Spleen (tissue), 11 donors: ENCODE results near the gene TPCN2. TPM values are rescaled to one million over a fixed set of nuclear protein-coding genes. Genes with fewer than 3 reads are reported as not detected.

Source experiments
- DNase-seq: peaks from one replicate; pipeline ENCODE4 v3.0.0-alpha.2; 2020
- H3K27ac ChIP-seq, 8 donors: fragments of 200-600 bp; sonication (generic) in 7 of 8; 1 replicate in 4 of 8; 2 replicates in 4 of 8; pipeline versions ENCODE4 v1.5.0 to v1.8.0; 2016 to 2021; ENCODE audit warnings: inconsistent platforms in 4 of 8, mild to moderate bottlenecking in 4 of 8, moderate library complexity in 1 of 8
- H3K27me3 ChIP-seq, 7 donors: fragments of 200-600 bp; sonication (generic) in 6 of 7; replicated peaks in 1 of 7; 1 replicate in 4 of 7; 2 replicates in 3 of 7; pipeline versions ENCODE4 v1.5.0 to v1.8.0; 2016 to 2021; ENCODE audit warnings: inconsistent platforms in 3 of 7, mild to moderate bottlenecking in 1 of 7
- H3K36me3 ChIP-seq, 6 donors: fragments of 200-600 bp; sonication (generic) in 5 of 6; 1 replicate in 4 of 6; 2 replicates in 2 of 6; pipeline versions ENCODE4 v1.5.0 to v1.8.0; 2016 to 2021; ENCODE audit warnings: inconsistent platforms in 2 of 6
- H3K4me1 ChIP-seq, 6 donors: fragments of 200-600 bp; sonication (generic) in 5 of 6; 1 replicate in 3 of 6; 2 replicates in 3 of 6; pipeline versions ENCODE4 v1.5.0 to v1.8.0; 2016 to 2021; ENCODE audit warnings: inconsistent platforms in 3 of 6
- H3K4me3 ChIP-seq, 8 donors: fragments of 200-600 bp; sonication (generic) in 7 of 8; 1 replicate in 4 of 8; 2 replicates in 4 of 8; pipeline versions ENCODE4 v1.5.0 to v1.8.0; 2016 to 2021; ENCODE audit warnings: inconsistent platforms in 4 of 8, mild to moderate bottlenecking in 4 of 8, moderate library complexity in 2 of 8
- H3K9me3 ChIP-seq, 8 donors: fragments of 200-600 bp; sonication (generic) in 7 of 8; 1 replicate in 4 of 8; 2 replicates in 4 of 8; pipeline versions ENCODE4 v1.5.0 to v1.8.0; 2016 to 2021; ENCODE audit warnings: inconsistent platforms in 4 of 8
- POLR2A ChIP-seq, 3 donors: fragments of 450-650 bp; IDR thresholded peaks; one replicate each; pipeline ENCODE4 v1.5.1; 2017; ENCODE audit warnings: antibody characterized with exemption in 3 of 3, mild to moderate bottlenecking in 1 of 3
- POLR2AphosphoS5 ChIP-seq, 3 donors: sonication (generic); formaldehyde crosslinking; IDR thresholded peaks; one replicate each; pipeline ENCODE4 v1.5.1; 2017; ENCODE audit warnings: antibody characterized with exemption in 3 of 3
- WGBS, 5 donors: extraction: QIAGEN DNeasy Blood & Tissue Kit in 3 of 5; methylation state at CpG; one replicate each; pipeline versions ENCODE4 v1.1.5 to v1.1.7; 2013 to 2018; 5-methylcytosine and 5-hydroxymethylcytosine counted together
- intact Hi-C: fragments of 100-400 bp; cut with DNase I; formaldehyde crosslinking; loops from one replicate; pipeline ENCODE4 v1.15.0; 2023; ENCODE audit warnings: low total_unique reads
- polyA plus RNA-seq, 3 donors: library from polyadenylated mRNA; stranded (reverse); fragments of 200-250 nt; gene quantifications; one replicate each; pipeline ENCODE4 v1.2.1, GENCODE V29; 2013
- total RNA-seq, 7 donors: library from RNA; depleted of rRNA in 3 of 7; stranded (reverse); fragments of >200 nt in 3 of 7; fragmentation: NEBNext Ultra II Directional in 4 of 7; extraction: Animal tissue kit (Norgen Biotek cat#: 25700) in 4 of 7; gene quantifications; one replicate each; pipeline versions ENCODE4 v1.1.0 to v1.2.1, GENCODE V29; 2016 to 2021
- TF ChIP-seq, protein P1 (sequence below), 11 experiments: fragments of 200-600 bp in 7 of 11; fragments of 450-650 bp in 4 of 11; sonication (generic) in 4 of 11; IDR thresholded peaks in 8 of 11; conservative IDR thresholded peaks in 3 of 11; 1 replicate in 7 of 11; 2 replicates in 4 of 11; pipeline versions ENCODE4 v1.4.0 to v1.8.0; 2016 to 2021; ENCODE audit warnings: antibody characterized with exemption in 11 of 11, inconsistent platforms in 4 of 11, mild to moderate bottlenecking in 1 of 11
- donor health status: healthy with polysubstance abuse.
- donor health status: DM: no; HTN: no; CAD: no; lungs with moderate emphysema.
- donor health status: DM: no; HTN: no; CAD: no.
- donor health status: Bipolar disorder and iron deficiency.
- donor health status: healthy.
- donor health status: DM: no; HTN: no; CAD: no.
- donor health status: DM: yes; HTN: yes; CAD: no.

The TPCN2 gene
- total and polyA plus RNA-seq, 10 donors, result 3.6 to 30.4 (median 24.1) TPM

DNA sequence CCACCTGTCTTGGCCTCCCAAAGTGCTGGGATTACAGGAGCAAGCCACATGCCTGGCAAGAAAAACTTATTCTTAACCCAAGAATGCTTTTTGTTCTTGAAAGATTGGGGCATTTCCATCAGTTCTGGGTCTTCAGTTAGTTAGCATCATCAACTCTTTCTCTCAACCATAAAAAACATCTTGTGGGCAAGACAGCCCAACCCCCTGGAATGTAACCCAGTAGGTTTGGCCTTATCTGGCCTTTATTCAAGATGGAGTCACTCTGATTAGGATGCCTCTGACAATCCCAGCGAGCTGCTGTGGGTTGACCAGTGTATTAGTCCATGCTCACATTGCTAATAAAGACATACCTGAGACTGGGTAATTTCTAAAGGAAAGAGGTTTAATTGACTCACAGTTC is 9.2 kb upstream of the TPCN2 start:
- intact Hi-C loops, result no loop called here
- Histone ChIP-seq H3K9me3 (no peaks in the 10 kb centered on the region), H3K27me3 (peaks cover 0 to 16% (median 0%) of the 10 kb centered on the region in 7 donors), H3K27ac (peak overlapping the region in 3 of 8 donors; percentile 54 to 72 (median 65)), H3K4me1 (peaks cover 0 to 21% (median 0%) of the 10 kb centered on the region in 6 donors), H3K4me3 (no peak overlapping the region), H3K36me3 (no peaks in the 10 kb centered on the region)
- 67 to 93% (median 85%) methylated on average over 1 of the region's 1 CpG for WGBS, 5 donors
- DNase-seq, result no peak
- TF ChIP-seq, protein P1, sequence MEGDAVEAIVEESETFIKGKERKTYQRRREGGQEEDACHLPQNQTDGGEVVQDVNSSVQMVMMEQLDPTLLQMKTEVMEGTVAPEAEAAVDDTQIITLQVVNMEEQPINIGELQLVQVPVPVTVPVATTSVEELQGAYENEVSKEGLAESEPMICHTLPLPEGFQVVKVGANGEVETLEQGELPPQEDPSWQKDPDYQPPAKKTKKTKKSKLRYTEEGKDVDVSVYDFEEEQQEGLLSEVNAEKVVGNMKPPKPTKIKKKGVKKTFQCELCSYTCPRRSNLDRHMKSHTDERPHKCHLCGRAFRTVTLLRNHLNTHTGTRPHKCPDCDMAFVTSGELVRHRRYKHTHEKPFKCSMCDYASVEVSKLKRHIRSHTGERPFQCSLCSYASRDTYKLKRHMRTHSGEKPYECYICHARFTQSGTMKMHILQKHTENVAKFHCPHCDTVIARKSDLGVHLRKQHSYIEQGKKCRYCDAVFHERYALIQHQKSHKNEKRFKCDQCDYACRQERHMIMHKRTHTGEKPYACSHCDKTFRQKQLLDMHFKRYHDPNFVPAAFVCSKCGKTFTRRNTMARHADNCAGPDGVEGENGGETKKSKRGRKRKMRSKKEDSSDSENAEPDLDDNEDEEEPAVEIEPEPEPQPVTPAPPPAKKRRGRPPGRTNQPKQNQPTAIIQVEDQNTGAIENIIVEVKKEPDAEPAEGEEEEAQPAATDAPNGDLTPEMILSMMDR (IDR thresholded peaks at IDR 0.05 in 8 of 11, conservative IDR thresholded peaks at IDR 0.05 in 3 of 11), result no peak
- TF ChIP-seq POLR2A (IDR thresholded peaks at IDR 0.05) (no peak), POLR2AphosphoS5 (IDR thresholded peaks at IDR 0.05) (no peak)

DNA sequence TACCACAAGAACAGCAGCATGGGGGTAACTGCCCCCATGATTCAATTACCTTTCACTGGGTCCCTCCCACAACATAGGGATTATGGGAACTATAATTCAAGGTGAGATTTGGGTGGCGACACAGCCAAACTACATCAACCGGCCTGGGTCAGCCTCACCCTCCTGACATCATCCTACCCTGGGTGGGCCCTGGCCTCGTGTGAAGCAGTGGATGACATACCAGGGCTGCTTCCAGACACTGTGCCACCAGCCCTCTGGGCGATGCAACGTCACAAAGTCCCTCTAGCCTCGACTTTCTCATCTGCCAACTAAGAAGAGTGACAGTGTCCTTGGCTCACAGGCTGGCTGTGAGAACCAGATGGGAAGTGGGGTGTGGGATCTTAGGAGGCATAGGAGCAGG is 8.7 kb upstream of the TPCN2 start:
- TF ChIP-seq POLR2AphosphoS5 (IDR thresholded peaks at IDR 0.05) (no peak), POLR2A (IDR thresholded peaks at IDR 0.05) (no peak)
- TF ChIP-seq, protein P1 (IDR thresholded peaks at IDR 0.05 in 8 of 11, conservative IDR thresholded peaks at IDR 0.05 in 3 of 11), result no peak
- H3K9me3 ChIP-seq, result no peaks in the 10 kb centered on the region
- no peak overlapping the region for H3K4me3 ChIP-seq
- H3K36me3 ChIP-seq, result no peaks in the 10 kb centered on the region
- DNase-seq, result no peak
- WGBS, 5 donors, result 86 to 90% (median 88%) methylated on average over 3 to 6 of the region's 6 CpGs
- no peak overlapping the region for H3K27ac ChIP-seq
- H3K27me3 ChIP-seq, result peaks cover 0 to 15% (median 0%) of the 10 kb centered on the region in 7 donors
- intact Hi-C loops, result no loop called here
- H3K4me1 ChIP-seq, result peaks cover 0 to 25% (median 0%) of the 10 kb centered on the region in 6 donors

DNA sequence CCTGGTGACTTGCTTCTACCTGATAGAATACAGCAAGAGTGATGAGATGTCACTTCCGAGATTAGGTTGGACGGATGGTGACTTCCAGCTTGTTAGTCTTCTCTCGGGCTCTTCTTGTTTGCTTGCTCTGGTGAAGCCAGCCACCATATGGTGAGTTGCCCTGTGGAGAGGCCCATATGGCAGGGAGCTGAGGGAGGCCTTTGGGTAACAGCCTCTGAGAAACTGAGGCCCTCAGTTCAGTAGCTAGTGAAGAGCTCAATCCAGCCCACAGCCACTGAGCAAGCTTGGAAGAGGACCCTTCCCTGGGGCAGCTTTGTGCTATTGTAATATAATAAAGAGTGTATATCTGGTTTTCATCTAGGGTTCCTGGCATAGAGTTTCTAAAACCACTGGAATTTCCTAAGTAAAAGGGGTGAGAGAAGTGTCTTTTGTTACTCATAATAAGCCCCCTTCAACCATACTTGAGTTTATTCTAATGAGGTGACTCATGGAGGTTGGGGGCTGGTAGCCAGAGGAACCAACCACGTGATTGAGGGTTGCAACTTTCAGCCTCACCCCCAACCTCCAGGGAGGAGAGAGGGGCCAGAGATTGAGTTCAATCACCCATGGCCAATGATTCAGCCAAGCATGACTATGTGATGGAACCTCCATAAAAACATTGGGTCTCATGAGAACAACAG is 8.0 kb upstream of the TPCN2 start:
- H3K9me3 ChIP-seq, result no peaks in the 10 kb centered on the region
- intact Hi-C loops, result no loop called here
- H3K4me1 ChIP-seq, result peaks cover 0 to 25% (median 0%) of the 10 kb centered on the region in 6 donors
- H3K27me3 ChIP-seq, result peaks cover 0 to 8% (median 0%) of the 10 kb centered on the region in 7 donors
- 73 to 81% (median 77%) methylated on average over 4 of the region's 4 CpGs for WGBS, 5 donors
- H3K36me3 ChIP-seq, result no peaks in the 10 kb centered on the region
- H3K4me3 ChIP-seq, result no peak overlapping the region
- no peak for DNase-seq
- TF ChIP-seq, protein P1 (IDR thresholded peaks at IDR 0.05 in 8 of 11, conservative IDR thresholded peaks at IDR 0.05 in 3 of 11), result no peak
- TF ChIP-seq POLR2A (IDR thresholded peaks at IDR 0.05), result no peak
- no peak for TF ChIP-seq POLR2AphosphoS5 (IDR thresholded peaks at IDR 0.05)
- H3K27ac ChIP-seq, result no peak overlapping the region

DNA sequence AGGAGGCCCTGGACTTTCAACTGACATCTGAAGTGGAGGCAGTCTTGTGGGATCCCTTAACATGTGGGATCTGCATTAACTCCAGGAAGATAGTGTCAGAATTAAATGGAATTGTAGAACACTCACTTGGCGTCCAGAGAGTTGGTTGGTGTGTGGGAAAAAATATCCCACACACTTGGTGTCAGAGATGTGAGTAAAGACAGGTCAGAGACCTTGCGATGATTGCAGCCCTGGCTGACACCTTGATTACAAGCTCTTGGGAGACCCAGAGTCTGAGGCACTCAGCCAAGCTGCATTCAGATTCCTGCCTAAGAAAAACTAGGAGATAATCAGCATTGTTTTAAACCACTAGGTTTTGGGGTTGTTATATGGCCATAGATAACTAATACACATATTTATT is 7.2 kb upstream of the TPCN2 start:
- no peak overlapping the region for H3K27ac ChIP-seq
- H3K36me3 ChIP-seq, result no peaks in the 10 kb centered on the region
- peaks cover 0 to 3% (median 0%) of the 10 kb centered on the region in 7 donors for H3K27me3 ChIP-seq
- 75 to 90% (median 88%) methylated on average over 2 of the region's 2 CpGs for WGBS, 5 donors
- no peak for DNase-seq
- TF ChIP-seq, protein P1 (IDR thresholded peaks at IDR 0.05 in 8 of 11, conservative IDR thresholded peaks at IDR 0.05 in 3 of 11), result no peak
- no peak for TF ChIP-seq POLR2AphosphoS5 (IDR thresholded peaks at IDR 0.05)
- intact Hi-C loops, result no loop called here
- H3K9me3 ChIP-seq, result no peaks in the 10 kb centered on the region
- peaks cover 0 to 25% (median 0%) of the 10 kb centered on the region in 6 donors for H3K4me1 ChIP-seq
- H3K4me3 ChIP-seq, result no peak overlapping the region
